Mesenchymal stem cell (in vitro differentiated cells and primary cell): Measurements from ENCODE around the gene NMT1.

Experiments used
- DNase-seq: peaks from one replicate; pipeline ENCODE4 v3.0.0-alpha.2; 2013
- H2AFZ ChIP-seq: one replicate; pipeline ENCODE4 v1.6.1; 2013; ENCODE audit warnings: low read depth, mild to moderate bottlenecking, control low read depth, inconsistent platforms, low read length, moderate library complexity
- H2AK5ac ChIP-seq: 2 replicates; pipeline ENCODE4 v1.6.1; 2013; ENCODE audit warnings: low read length, moderate library complexity, mild to moderate bottlenecking, inconsistent platforms; ENCODE audit not compliant: severe bottlenecking
- H2BK120ac ChIP-seq: one replicate; pipeline ENCODE4 v1.6.1; 2013; ENCODE audit warnings: low read depth, mild to moderate bottlenecking, inconsistent platforms, low read length, moderate library complexity
- H2BK12ac ChIP-seq, 2 experiments: one replicate each; pipeline ENCODE4 v1.6.1; 2013; ENCODE audit warnings: inconsistent platforms in 2 of 2, low read length in 2 of 2, mild to moderate bottlenecking in 2 of 2, moderate library complexity in 2 of 2, control low read depth in 1 of 2
- H2BK15ac ChIP-seq: one replicate; pipeline ENCODE4 v1.6.1; 2013; ENCODE audit warnings: mild to moderate bottlenecking, low read depth, inconsistent platforms; ENCODE audit not compliant: poor library complexity, severe bottlenecking
- H2BK5ac ChIP-seq: 2 replicates; pipeline ENCODE4 v1.6.1; 2013; ENCODE audit warnings: low read depth, mild to moderate bottlenecking, low read length, control low read depth, inconsistent platforms; ENCODE audit not compliant: poor library complexity, severe bottlenecking
- H3K14ac ChIP-seq, 2 experiments: one replicate each; pipeline ENCODE4 v1.6.1; 2013; ENCODE audit warnings: inconsistent platforms in 2 of 2, low read length in 2 of 2, control low read depth in 1 of 2, mild to moderate bottlenecking in 1 of 2, moderate library complexity in 1 of 2
- H3K18ac ChIP-seq, 2 experiments: one replicate each; pipeline ENCODE4 v1.6.1; 2013; ENCODE audit warnings: inconsistent platforms in 2 of 2, low read length in 2 of 2, control low read depth in 1 of 2, low read depth in 1 of 2, mild to moderate bottlenecking in 1 of 2
- H3K23ac ChIP-seq, 2 experiments: one replicate each; pipeline ENCODE4 v1.6.1; 2013; ENCODE audit warnings: inconsistent platforms in 2 of 2, low read length in 2 of 2, mild to moderate bottlenecking in 2 of 2, moderate library complexity in 2 of 2, control low read depth in 1 of 2
- H3K27ac ChIP-seq: 2 replicates; pipeline ENCODE4 v1.5.1; 2013; ENCODE audit warnings: mild to moderate bottlenecking, moderate library complexity, low read length, control low read depth, inconsistent platforms; ENCODE audit not compliant: poor library complexity, severe bottlenecking
- H3K27me3 ChIP-seq, 2 experiments: 2 replicates each; pipeline versions ENCODE4 v1.6.1 to v1.7.0; 2013; ENCODE audit warnings: low read length in 2 of 2, mild to moderate bottlenecking in 2 of 2, moderate library complexity in 2 of 2, control low read depth in 1 of 2, inconsistent platforms in 1 of 2; ENCODE audit not compliant: control insufficient read depth in 1 of 2, insufficient read depth in 1 of 2
- H3K36me3 ChIP-seq, 2 experiments: 2 replicates each; pipeline versions ENCODE4 v1.6.1 to v1.7.0; 2013; ENCODE audit warnings: low read length in 2 of 2, control low read depth in 1 of 2, inconsistent platforms in 1 of 2, low read depth in 1 of 2, mild to moderate bottlenecking in 1 of 2; ENCODE audit not compliant: insufficient read depth in 2 of 2, control insufficient read depth in 1 of 2
- H3K4ac ChIP-seq, 2 experiments: one replicate each; pipeline ENCODE4 v1.6.1; 2013; ENCODE audit warnings: inconsistent platforms in 2 of 2, low read length in 2 of 2, mild to moderate bottlenecking in 2 of 2, moderate library complexity in 2 of 2, control low read depth in 1 of 2, low read depth in 1 of 2
- H3K4me1 ChIP-seq: 2 replicates; pipeline ENCODE4 v1.6.1; 2013; ENCODE audit warnings: low read depth, low read length, control low read depth; ENCODE audit not compliant: control insufficient read depth, insufficient read depth
- H3K4me2 ChIP-seq: 2 replicates; pipeline ENCODE4 v1.6.1; 2013; ENCODE audit warnings: low read length, mild to moderate bottlenecking, inconsistent platforms; ENCODE audit not compliant: poor library complexity, severe bottlenecking
- H3K4me3 ChIP-seq, 2 experiments: 2 replicates each; pipeline versions ENCODE4 v1.5.1 to v1.7.0; 2013; ENCODE audit warnings: low read length in 2 of 2, mild to moderate bottlenecking in 2 of 2, control low read depth in 1 of 2, low read depth in 1 of 2; ENCODE audit not compliant: insufficient read depth in 1 of 2
- H3K79me1 ChIP-seq: replicated peaks from 2 replicates; pipeline ENCODE4 v1.6.1; 2013; ENCODE audit warnings: mild to moderate bottlenecking, control low read depth, low read length, inconsistent platforms; ENCODE audit not compliant: poor library complexity, severe bottlenecking
- H3K9ac ChIP-seq: 2 replicates; pipeline ENCODE4 v1.7.0; 2013; ENCODE audit warnings: mild to moderate bottlenecking, low read length, moderate library complexity
- H3K9me3 ChIP-seq: 2 replicates; pipeline ENCODE4 v1.7.0; 2013; ENCODE audit warnings: mild to moderate bottlenecking, low read length; ENCODE audit not compliant: control insufficient read depth
- H4K8ac ChIP-seq: one replicate; pipeline ENCODE4 v1.6.1; 2013; ENCODE audit warnings: inconsistent platforms, mild to moderate bottlenecking, low read length, moderate library complexity
- H4K91ac ChIP-seq: one replicate; pipeline ENCODE4 v1.6.1; 2013; ENCODE audit warnings: mild to moderate bottlenecking, low read length, inconsistent platforms
- WGBS: methylation state at CpG from one replicate; pipeline ENCODE4 v1.1.7; 2013; ENCODE audit warnings: mixed read lengths; 5-methylcytosine and 5-hydroxymethylcytosine counted together

Gene NMT1

GRCh38 chr17:45022655-45023339, 38.3 kb upstream of the NMT1 start:
- H3K27me3 ChIP-seq = peaks cover 0 to 12% of the 10 kb centered on the region in 2 experiments
- peaks cover 22 to 35% of the 10 kb centered on the region in 2 experiments for H3K36me3 ChIP-seq
- 94% methylated on average over 9 of the region's 13 CpGs for WGBS
- H3K4ac ChIP-seq = no peak overlapping the region
- no peak overlapping the region for H3K4me2 ChIP-seq
- H3K9me3 ChIP-seq = no peaks in the 10 kb centered on the region
- no peak overlapping the region for H3K14ac ChIP-seq
- no peak overlapping the region for H3K27ac ChIP-seq
- H3K79me1 ChIP-seq = no peaks in the 10 kb centered on the region
- H2BK120ac ChIP-seq = no peak overlapping the region
- H2BK12ac ChIP-seq = peak overlapping the region in 1 of 2 experiments; percentile 24
- H2AFZ ChIP-seq = no peak overlapping the region
- no peak overlapping the region for H3K9ac ChIP-seq
- no peak overlapping the region for H4K8ac ChIP-seq
- no peak overlapping the region for H2BK15ac ChIP-seq
- H2AK5ac ChIP-seq = no peak overlapping the region
- H3K4me1 ChIP-seq = peaks cover 32% of the 10 kb centered on the region
- no peak overlapping the region for H3K18ac ChIP-seq
- H2BK5ac ChIP-seq = no peak overlapping the region
- no peak overlapping the region for H3K23ac ChIP-seq
- peak overlapping the region; percentile 16 for H4K91ac ChIP-seq
- no peak overlapping the region for H3K4me3 ChIP-seq
- no peak for DNase-seq

GRCh38 chr17:45029096-45029495, 32.0 kb upstream of the NMT1 start:
- no peak overlapping the region for H2BK5ac ChIP-seq
- H3K9ac ChIP-seq = no peak overlapping the region
- peaks cover 65 to 75% of the 10 kb centered on the region in 2 experiments for H3K36me3 ChIP-seq
- H3K4me1 ChIP-seq = peaks cover 7% of the 10 kb centered on the region
- no peak overlapping the region for H2AK5ac ChIP-seq
- no peaks in the 10 kb centered on the region for H3K9me3 ChIP-seq
- H2BK15ac ChIP-seq = no peak overlapping the region
- no peak overlapping the region for H2AFZ ChIP-seq
- peaks cover 6% of the 10 kb centered on the region for H3K79me1 ChIP-seq
- H4K91ac ChIP-seq = no peak overlapping the region
- H2BK120ac ChIP-seq = no peak overlapping the region
- DNase-seq = no peak
- no peak overlapping the region for H3K4ac ChIP-seq
- H3K18ac ChIP-seq = no peak overlapping the region
- H4K8ac ChIP-seq = no peak overlapping the region
- no peaks in the 10 kb centered on the region for H3K27me3 ChIP-seq
- H3K23ac ChIP-seq = no peak overlapping the region
- no peak overlapping the region for H3K4me3 ChIP-seq
- H3K14ac ChIP-seq = no peak overlapping the region
- no peak overlapping the region for H3K27ac ChIP-seq
- H3K4me2 ChIP-seq = no peak overlapping the region
- no peak overlapping the region for H2BK12ac ChIP-seq
- WGBS = 96% methylated on average over 7 of the region's 7 CpGs

GRCh38 chr17:45029758-45030423, 31.2 kb upstream of the NMT1 start:
- Histone ChIP-seq H3K4me1 (peaks cover 7% of the 10 kb centered on the region), H3K27ac (no peak overlapping the region), H2BK5ac (no peak overlapping the region), H3K79me1 (peaks cover 8% of the 10 kb centered on the region), H3K23ac (no peak overlapping the region), H3K18ac (no peak overlapping the region), H4K91ac (no peak overlapping the region), H2BK120ac (no peak overlapping the region), H2AK5ac (no peak overlapping the region), H3K4me2 (no peak overlapping the region), H3K27me3 (no peaks in the 10 kb centered on the region), H3K4ac (no peak overlapping the region), H3K9me3 (no peaks in the 10 kb centered on the region), H4K8ac (no peak overlapping the region), H3K4me3 (no peak overlapping the region), H3K14ac (no peak overlapping the region), H2BK15ac (no peak overlapping the region), H2BK12ac (no peak overlapping the region), H3K9ac (no peak overlapping the region), H2AFZ (no peak overlapping the region), H3K36me3 (peaks cover 68 to 75% of the 10 kb centered on the region in 2 experiments)
- WGBS = 94% methylated on average over 17 of the region's 17 CpGs
- no peak for DNase-seq

GRCh38 chr17:45030733-45031132, 30.4 kb upstream of the NMT1 start:
- Histone ChIP-seq H3K9ac (no peak overlapping the region), H2BK5ac (no peak overlapping the region), H4K91ac (no peak overlapping the region), H3K4me3 (peak overlapping the region in 1 of 2 experiments; percentile 7), H2BK15ac (no peak overlapping the region), H3K79me1 (peaks cover 12% of the 10 kb centered on the region), H3K27me3 (no peaks in the 10 kb centered on the region), H2BK12ac (no peak overlapping the region), H2AK5ac (no peak overlapping the region), H3K9me3 (no peaks in the 10 kb centered on the region), H3K23ac (no peak overlapping the region), H3K27ac (no peak overlapping the region), H2AFZ (no peak overlapping the region), H3K4me1 (peaks cover 7% of the 10 kb centered on the region), H3K4ac (no peak overlapping the region), H4K8ac (no peak overlapping the region), H3K36me3 (peaks cover 71 to 76% of the 10 kb centered on the region in 2 experiments), H3K18ac (no peak overlapping the region), H2BK120ac (no peak overlapping the region), H3K14ac (no peak overlapping the region), H3K4me2 (no peak overlapping the region)
- no peak for DNase-seq
- 89% methylated on average over 6 of the region's 6 CpGs for WGBS
